ENCODE data around the gene IPO8.
"Not testable (repeated sequence)": the region's sequence is repeated elsewhere in the genome, so short reads cannot be mapped to it uniquely, and the experiment has no call there.

Gene IPO8

GRCh38 chr12:30604302-30604701 lies 91.4 kb downstream of the IPO8 start:
- not testable (repeated sequence) for DNase-seq (ENCODE audit: low spot score)

DNA sequence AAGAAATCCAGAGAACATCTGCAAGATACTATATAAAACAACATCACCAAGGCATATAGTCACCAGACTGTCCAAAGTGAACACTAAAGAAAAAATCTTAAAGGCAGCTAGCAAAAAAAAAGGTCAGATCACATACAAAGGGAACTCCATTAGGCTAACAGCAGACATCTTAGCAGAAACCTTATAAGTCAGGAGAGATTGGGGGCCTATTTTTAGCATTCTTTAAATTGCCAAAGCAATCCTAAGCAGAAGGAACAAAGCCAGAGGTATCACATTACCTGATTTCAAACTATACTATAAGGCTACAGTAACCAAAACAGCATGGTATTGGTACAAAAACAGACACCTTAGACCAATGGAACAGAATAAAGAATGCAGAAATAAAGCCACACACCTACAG lies 92.5 kb downstream of the IPO8 start:
- no peak for DNase-seq (ENCODE audit: low spot score)

- DNase-seq (ENCODE audit: low spot score) = no peak
Measured at GRCh38 chr12:30602678-30603077, 93.0 kb downstream of the IPO8 start.

- DNase-seq (ENCODE audit: low spot score) = no peak
Measured at GRCh38 chr12:30599608-30600007, 96.1 kb downstream of the IPO8 start.

GRCh38 chr12:30598889-30599288 lies 96.8 kb downstream of the IPO8 start:
- no peak for DNase-seq (ENCODE audit: low spot score)

- no peak for DNase-seq (ENCODE audit: low spot score)
Measured at GRCh38 chr12:30595742-30596141, 99.9 kb downstream of the IPO8 start.

DNA sequence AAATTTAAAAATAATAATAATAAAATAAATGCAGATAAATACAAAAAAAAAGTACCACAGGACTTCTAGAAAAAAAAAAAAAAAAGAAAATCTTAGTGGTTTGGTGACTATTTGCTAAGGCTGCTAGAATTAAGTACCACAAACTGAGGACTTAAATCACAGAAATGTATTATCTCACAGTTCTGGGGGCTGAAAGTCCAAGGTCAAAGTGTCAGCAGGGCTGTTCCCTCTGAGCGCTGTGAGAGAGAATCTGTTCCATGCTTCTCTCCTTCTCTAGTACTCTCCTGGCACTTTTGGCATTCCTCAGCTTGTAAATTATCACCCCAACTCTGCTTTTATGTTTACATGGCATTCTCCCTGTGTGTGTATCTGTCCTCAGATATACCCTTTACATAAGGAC lies 101.2 kb downstream of the IPO8 start:
- no peak for DNase-seq (ENCODE audit: low spot score)

GRCh38 chr12:30588572-30588971 lies 107.1 kb downstream of the IPO8 start:
- DNase-seq (ENCODE audit: low spot score) = not testable (repeated sequence)

GRCh38 chr12:30587782-30588181 lies 107.9 kb downstream of the IPO8 start:
- no peak for DNase-seq (ENCODE audit: low spot score)

GRCh38 chr12:30585877-30586276 lies 109.8 kb downstream of the IPO8 start:
- DNase-seq (ENCODE audit: low spot score) = no peak

DNA sequence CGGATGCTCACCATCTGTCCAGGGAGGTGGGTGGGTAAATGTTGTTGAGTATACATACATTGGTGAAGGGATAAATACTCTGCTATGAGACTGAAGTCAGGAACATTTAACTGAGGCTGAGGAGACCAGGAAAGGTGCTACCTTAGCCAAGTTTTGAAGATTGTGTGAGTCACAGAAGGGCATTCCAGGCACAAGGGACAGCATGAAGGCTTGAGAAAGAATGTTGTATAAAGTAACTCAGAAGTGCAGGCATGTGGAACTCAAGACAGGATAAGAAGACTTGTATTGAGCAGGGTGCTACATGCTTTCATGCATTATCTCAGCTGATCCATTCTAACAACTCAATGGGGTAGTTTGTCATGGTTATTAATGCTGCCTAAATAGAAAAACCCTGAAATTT lies 112.7 kb downstream of the IPO8 start:
- DNase-seq (ENCODE audit: low spot score) = no peak

- DNase-seq (ENCODE audit: low spot score) = no peak
Measured at GRCh38 chr12:30580344-30580743, 115.3 kb downstream of the IPO8 start.

All from hepatic stellate cell (primary cell).